SU-DHL-6 (cell line): ENCODE data around the gene ABCB11.
"Not testable (repeated sequence)": the region's sequence is repeated elsewhere in the genome, so short reads cannot be mapped to it uniquely, and the experiment has no call there.

Experiments
- CTCF ChIP-seq: fragments of 200-600 bp; sonication (generic); IDR thresholded peaks from one replicate; pipeline ENCODE4 v1.5.1; 2017; ENCODE audit warnings: antibody characterized with exemption, mild to moderate bottlenecking, low read length, moderate library complexity; ENCODE audit not compliant: insufficient read depth, poor library complexity, severe bottlenecking
- EZH2phosphoT487 ChIP-seq: fragments of 200-600 bp; sonication (generic), shearing (Covaris generic); conservative IDR thresholded peaks from 2 replicates; pipeline ENCODE4 v1.6.1; 2018; ENCODE audit warnings: mild to moderate bottlenecking, antibody characterized with exemption, low read length, moderate library complexity, mixed read lengths

- not testable (repeated sequence) for TF ChIP-seq EZH2phosphoT487, CTCF
Measured at GRCh38 chr2:169012191-169012792, 18.8 kb downstream of the ABCB11 start.
